ENCODE results near the gene ZCCHC9.

GRCh38 chr5:81314581-81314980 is 13.2 kb downstream of the ZCCHC9 start:
- no peak for TF ChIP-seq POLR2A (IDR thresholded peaks at IDR 0.05)
- TF ChIP-seq POLR2AphosphoS5 (IDR thresholded peaks at IDR 0.05): no peak
- TF ChIP-seq EP300 (IDR thresholded peaks at IDR 0.05): no peak
- TF ChIP-seq CTCF (IDR thresholded peaks at IDR 0.05): no peak
